GM19372 (cell line): ENCODE results near the gene PKN2.

Experiments
- ATAC-seq: cut with Tn5 transposase; IDR thresholded peaks from one replicate; pipeline ENCODE4 v1.9.1; 2021; ENCODE audit warnings: mild to moderate bottlenecking, low read depth, moderate library complexity; ENCODE audit not compliant: unreplicated experiment

PKN2 gene

GRCh38 chr1:88683541-88684481 is at the start of gene PKN2:
PKN2 (plus strand) TSS chr1:88684273; CDS start chr1:88684581, 308 bp downstream.
- ATAC-seq: peak; percentile 88

- no peak for ATAC-seq
Observed at GRCh38 chr1:88634538-88634937, 49.5 kb upstream of the PKN2 start.

GRCh38 chr1:88640060-88640459 is 44.0 kb upstream of the PKN2 start:
- no peak for ATAC-seq

- no peak for ATAC-seq
Observed at GRCh38 chr1:88645886-88646285, 38.2 kb upstream of the PKN2 start.

- ATAC-seq: no peak
Observed at GRCh38 chr1:88646476-88647248, 37.4 kb upstream of the PKN2 start.

GRCh38 chr1:88647249-88647645 is 36.8 kb upstream of the PKN2 start:
- ATAC-seq: peak; percentile 63

- ATAC-seq: no peak
Observed at GRCh38 chr1:88647749-88648415, 36.2 kb upstream of the PKN2 start.

GRCh38 chr1:88648706-88649105 is 35.4 kb upstream of the PKN2 start:
- no peak for ATAC-seq

- ATAC-seq: no peak
Observed at GRCh38 chr1:88649932-88650331, 34.1 kb upstream of the PKN2 start.

GRCh38 chr1:88650676-88651418 is 33.2 kb upstream of the PKN2 start:
- ATAC-seq: no peak

- ATAC-seq: no peak
Observed at GRCh38 chr1:88655140-88655539, 28.9 kb upstream of the PKN2 start.

GRCh38 chr1:88655685-88656299 is 28.3 kb upstream of the PKN2 start:
- ATAC-seq: no peak

GRCh38 chr1:88658419-88658818 is 25.7 kb upstream of the PKN2 start:
- no peak for ATAC-seq

- ATAC-seq: no peak
Observed at GRCh38 chr1:88659552-88659951, 24.5 kb upstream of the PKN2 start.

- ATAC-seq: no peak
Observed at GRCh38 chr1:88661188-88661587, 22.9 kb upstream of the PKN2 start.

- ATAC-seq: no peak
Observed at GRCh38 chr1:88661951-88662699, 21.9 kb upstream of the PKN2 start.

- ATAC-seq: no peak
Observed at GRCh38 chr1:88662723-88663122, 21.4 kb upstream of the PKN2 start.

GRCh38 chr1:88668405-88668804 is 15.7 kb upstream of the PKN2 start:
- ATAC-seq: no peak

- no peak for ATAC-seq
Observed at GRCh38 chr1:88670462-88670861, 13.6 kb upstream of the PKN2 start.
